ENCODE measurements around the gene SH3D21.

DNA sequence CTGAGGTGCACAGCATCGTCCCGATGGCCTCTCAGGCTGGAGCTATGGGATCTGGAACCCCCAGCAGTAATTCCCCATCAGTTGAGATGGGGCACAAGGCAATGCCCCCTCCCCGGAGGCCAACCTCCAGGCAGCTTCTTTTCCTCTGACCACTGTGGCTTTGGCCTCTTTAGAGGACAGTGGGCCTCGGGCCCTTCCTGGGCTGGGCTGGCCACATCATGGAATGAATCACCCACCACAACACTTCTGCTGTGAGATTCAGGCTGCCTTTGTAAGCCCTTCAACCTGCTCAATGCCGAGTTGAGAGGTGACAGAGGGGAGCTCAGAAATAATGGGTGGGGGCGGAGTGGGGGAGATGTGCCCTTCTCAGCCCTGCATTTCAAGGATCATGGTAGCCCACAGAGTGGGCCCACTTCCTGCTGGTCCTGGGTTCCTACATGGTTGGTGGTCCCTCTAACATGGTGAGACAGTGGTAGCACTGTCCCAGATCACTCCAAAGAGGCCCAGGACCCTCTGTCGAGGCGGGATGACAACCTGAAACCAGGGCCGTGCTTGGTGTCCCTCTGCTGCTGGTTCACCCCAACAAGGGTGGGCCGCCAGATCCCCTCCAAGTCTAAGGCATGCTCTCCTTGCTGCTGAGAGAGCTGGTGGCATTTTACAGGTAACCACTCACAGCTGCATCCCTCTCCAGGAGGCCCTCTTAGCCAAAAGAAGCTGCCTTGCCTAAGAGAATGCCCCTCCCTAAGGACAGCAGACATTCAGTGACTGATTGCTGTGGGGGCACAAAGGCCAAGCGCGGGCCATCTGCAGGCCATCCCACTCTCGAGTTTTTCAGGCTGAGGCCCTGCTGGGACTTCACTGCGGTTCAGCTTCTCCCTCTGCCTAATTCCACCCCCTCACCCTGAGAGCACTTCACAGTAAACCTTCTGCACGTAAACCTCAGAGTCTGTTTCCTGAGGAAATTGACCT, 47.0 kb downstream of the SH3D21 start:
- TF ChIP-seq, protein P1, sequence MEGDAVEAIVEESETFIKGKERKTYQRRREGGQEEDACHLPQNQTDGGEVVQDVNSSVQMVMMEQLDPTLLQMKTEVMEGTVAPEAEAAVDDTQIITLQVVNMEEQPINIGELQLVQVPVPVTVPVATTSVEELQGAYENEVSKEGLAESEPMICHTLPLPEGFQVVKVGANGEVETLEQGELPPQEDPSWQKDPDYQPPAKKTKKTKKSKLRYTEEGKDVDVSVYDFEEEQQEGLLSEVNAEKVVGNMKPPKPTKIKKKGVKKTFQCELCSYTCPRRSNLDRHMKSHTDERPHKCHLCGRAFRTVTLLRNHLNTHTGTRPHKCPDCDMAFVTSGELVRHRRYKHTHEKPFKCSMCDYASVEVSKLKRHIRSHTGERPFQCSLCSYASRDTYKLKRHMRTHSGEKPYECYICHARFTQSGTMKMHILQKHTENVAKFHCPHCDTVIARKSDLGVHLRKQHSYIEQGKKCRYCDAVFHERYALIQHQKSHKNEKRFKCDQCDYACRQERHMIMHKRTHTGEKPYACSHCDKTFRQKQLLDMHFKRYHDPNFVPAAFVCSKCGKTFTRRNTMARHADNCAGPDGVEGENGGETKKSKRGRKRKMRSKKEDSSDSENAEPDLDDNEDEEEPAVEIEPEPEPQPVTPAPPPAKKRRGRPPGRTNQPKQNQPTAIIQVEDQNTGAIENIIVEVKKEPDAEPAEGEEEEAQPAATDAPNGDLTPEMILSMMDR (IDR thresholded peaks at IDR 0.05), result no peak
- no peak for TF ChIP-seq EZH2 (IDR thresholded peaks at IDR 0.05; ENCODE audit: borderline replicate concordance, insufficient read depth, low read depth, low read length, poor library complexity, severe bottlenecking)

All from B cell (primary cell).